GM18520 (cell line): ENCODE measurements around the gene BCL11A.

Experiments
- ATAC-seq: cut with Tn5 transposase; IDR thresholded peaks from one replicate; pipeline ENCODE4 v1.9.1; 2021; ENCODE audit not compliant: unreplicated experiment

Gene BCL11A

GRCh38 chr2:60559880-60560279, 6.4 kb upstream of the BCL11A start:
- ATAC-seq: no peak

GRCh38 chr2:60558536-60558935, 5.1 kb upstream of the BCL11A start:
- ATAC-seq: no peak

- ATAC-seq: no peak
These were observed 4.0 kb upstream of the BCL11A start for GRCh38 chr2:60557486-60557864.

GRCh38 chr2:60556576-60557485, 3.4 kb upstream of the BCL11A start:
- no peak for ATAC-seq

GRCh38 chr2:60556175-60556574, 2.7 kb upstream of the BCL11A start:
- no peak for ATAC-seq

GRCh38 chr2:60555783-60556139, 2.3 kb upstream of the BCL11A start:
- no peak for ATAC-seq

GRCh38 chr2:60555066-60555782, 1.8 kb upstream of the BCL11A start:
- ATAC-seq: peak; percentile 35

- ATAC-seq: no peak
These were observed 1.2 kb upstream of the BCL11A start for GRCh38 chr2:60554646-60555065.

GRCh38 chr2:60554074-60554645, 706 bp upstream of the BCL11A start:
- ATAC-seq: no peak

GRCh38 chr2:60552851-60553494, 481 bp downstream of the BCL11A start:
- ATAC-seq: no peak

GRCh38 chr2:60552078-60552850, 1.2 kb downstream of the BCL11A start:
- no peak for ATAC-seq

GRCh38 chr2:60551240-60552077, 2.0 kb downstream of the BCL11A start:
- no peak for ATAC-seq

- ATAC-seq: no peak
These were observed 2.5 kb downstream of the BCL11A start for GRCh38 chr2:60550984-60551239.

- ATAC-seq: peak; percentile 69
These were observed 3.1 kb downstream of the BCL11A start for GRCh38 chr2:60550178-60550983.

- ATAC-seq: no peak
These were observed 3.6 kb downstream of the BCL11A start for GRCh38 chr2:60549928-60550177.

GRCh38 chr2:60549238-60549927, 4.1 kb downstream of the BCL11A start:
- ATAC-seq: no peak

- no peak for ATAC-seq
These were observed 4.6 kb downstream of the BCL11A start for GRCh38 chr2:60548845-60549237.

- no peak for ATAC-seq
These were observed 5.1 kb downstream of the BCL11A start for GRCh38 chr2:60548311-60548710.

GRCh38 chr2:60547841-60548240, 5.6 kb downstream of the BCL11A start:
- ATAC-seq: no peak
